ENCODE measurements around the gene TDRD3. TPM values are rescaled to one million over a fixed set of nuclear protein-coding genes. Genes with fewer than 3 reads are reported as not detected.

The TDRD3 gene
- total RNA-seq, 2 donors from 2014 or later: 20.0 to 22.7 TPM

DNA sequence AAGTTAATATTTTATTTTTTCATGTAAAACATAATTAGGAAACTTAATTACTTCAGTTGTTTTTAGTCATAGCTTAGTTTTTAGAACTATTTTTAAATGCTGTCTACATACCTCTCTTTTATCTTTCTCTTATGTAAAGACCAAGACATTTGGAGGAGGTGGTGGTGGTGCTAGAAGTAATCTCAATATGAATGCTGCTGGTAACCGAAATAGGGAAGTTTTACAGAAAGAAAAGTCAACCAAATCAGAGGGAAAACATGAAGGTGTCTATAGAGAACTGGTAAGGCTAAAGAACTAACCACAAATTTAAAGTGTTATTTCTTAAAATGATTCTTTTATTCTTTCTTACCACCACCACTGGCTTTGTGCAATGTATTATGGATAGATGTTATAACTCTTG is 97.3 kb downstream of the TDRD3 start:
- Histone ChIP-seq H3K4me3 (no peak overlapping the region), H3K27ac (no peak overlapping the region), H3K27me3 (no peaks in the 10 kb centered on the region), H3K9me3 (peaks cover 0 to 4% (median 0%) of the 10 kb centered on the region in 3 donors), H3K36me3 (replicated peaks in 1 of 2; ENCODE audit: insufficient read depth in 1 of 2, low read depth in 2 of 2) (peaks cover 0 to under 1% of the 10 kb centered on the region in 2 donors), H3K4me1 (no peaks in the 10 kb centered on the region)
- WGBS, 2 donors: 94 to 96% methylated on average over 1 of the region's 1 CpG
- TF ChIP-seq, protein P1, sequence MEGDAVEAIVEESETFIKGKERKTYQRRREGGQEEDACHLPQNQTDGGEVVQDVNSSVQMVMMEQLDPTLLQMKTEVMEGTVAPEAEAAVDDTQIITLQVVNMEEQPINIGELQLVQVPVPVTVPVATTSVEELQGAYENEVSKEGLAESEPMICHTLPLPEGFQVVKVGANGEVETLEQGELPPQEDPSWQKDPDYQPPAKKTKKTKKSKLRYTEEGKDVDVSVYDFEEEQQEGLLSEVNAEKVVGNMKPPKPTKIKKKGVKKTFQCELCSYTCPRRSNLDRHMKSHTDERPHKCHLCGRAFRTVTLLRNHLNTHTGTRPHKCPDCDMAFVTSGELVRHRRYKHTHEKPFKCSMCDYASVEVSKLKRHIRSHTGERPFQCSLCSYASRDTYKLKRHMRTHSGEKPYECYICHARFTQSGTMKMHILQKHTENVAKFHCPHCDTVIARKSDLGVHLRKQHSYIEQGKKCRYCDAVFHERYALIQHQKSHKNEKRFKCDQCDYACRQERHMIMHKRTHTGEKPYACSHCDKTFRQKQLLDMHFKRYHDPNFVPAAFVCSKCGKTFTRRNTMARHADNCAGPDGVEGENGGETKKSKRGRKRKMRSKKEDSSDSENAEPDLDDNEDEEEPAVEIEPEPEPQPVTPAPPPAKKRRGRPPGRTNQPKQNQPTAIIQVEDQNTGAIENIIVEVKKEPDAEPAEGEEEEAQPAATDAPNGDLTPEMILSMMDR (IDR thresholded peaks at IDR 0.05): no peak
- no peak for TF ChIP-seq POLR2A (IDR thresholded peaks at IDR 0.05)
- intact Hi-C loops (cut with DNase I): no loop called here
- DNase-seq (no peak), ATAC-seq (no peak)

GRCh38 chr13:60501236-60501635 is 104.2 kb downstream of the TDRD3 start:
- H3K9me3 ChIP-seq: peaks cover 0 to 24% (median 3%) of the 10 kb centered on the region in 3 donors
- no peak overlapping the region for H3K4me3 ChIP-seq
- no peak overlapping the region for H3K27ac ChIP-seq
- no peaks in the 10 kb centered on the region for H3K27me3 ChIP-seq
- DNase-seq (no peak), ATAC-seq (no peak)
- H3K4me1 ChIP-seq: no peaks in the 10 kb centered on the region
- intact Hi-C loops (cut with DNase I): no loop called here
- TF ChIP-seq POLR2A (IDR thresholded peaks at IDR 0.05): no peak
- TF ChIP-seq, protein P1 (IDR thresholded peaks at IDR 0.05): no peak
- H3K36me3 ChIP-seq (replicated peaks in 1 of 2; ENCODE audit: insufficient read depth in 1 of 2, low read depth in 2 of 2): peaks cover 0 to 6% of the 10 kb centered on the region in 2 donors
- WGBS, 2 donors: 96 to 100% methylated on average over 1 of the region's 1 CpG

DNA sequence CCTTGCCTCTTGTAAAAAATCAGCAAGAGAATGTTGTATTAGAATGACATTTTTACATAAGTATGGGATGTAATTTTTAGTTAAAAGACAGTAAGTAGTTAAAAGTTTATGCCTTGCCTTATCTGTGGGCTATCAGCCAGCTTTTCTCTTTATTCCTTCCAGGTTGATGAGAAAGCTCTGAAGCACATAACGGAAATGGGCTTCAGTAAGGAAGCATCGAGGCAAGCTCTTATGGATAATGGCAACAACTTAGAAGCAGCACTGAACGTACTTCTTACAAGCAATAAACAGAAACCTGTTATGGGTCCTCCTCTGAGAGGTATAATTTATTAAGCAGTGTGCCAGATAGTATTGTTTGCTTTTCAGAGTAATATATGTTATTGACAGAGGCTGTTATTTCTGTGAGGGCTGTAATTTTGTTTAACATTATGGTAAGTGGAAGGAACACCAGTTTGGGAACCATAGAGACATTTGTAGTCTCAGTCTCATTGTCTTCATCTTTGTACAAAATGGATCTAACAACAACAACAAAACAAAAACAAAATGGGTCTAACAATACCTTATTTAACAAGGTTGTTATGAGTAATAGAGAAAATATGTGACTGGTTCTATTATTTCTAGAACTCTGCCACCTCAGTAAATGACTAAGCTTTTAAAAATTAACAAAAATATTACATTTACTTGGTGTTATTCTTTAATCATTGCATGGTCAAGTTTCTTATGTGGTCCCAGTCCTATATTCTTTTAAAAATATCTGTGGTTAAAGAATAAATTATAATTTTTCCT is 112.8 kb downstream of the TDRD3 start:
- DNase-seq (no peak), ATAC-seq (no peak)
- Histone ChIP-seq H3K27me3 (no peaks in the 10 kb centered on the region), H3K36me3 (replicated peaks in 1 of 2; ENCODE audit: insufficient read depth in 1 of 2, low read depth in 2 of 2) (peaks cover 0 to 5% of the 10 kb centered on the region in 2 donors), H3K4me1 (no peaks in the 10 kb centered on the region), H3K9me3 (peaks cover 0 to under 1% (median 0%) of the 10 kb centered on the region in 3 donors), H3K27ac (no peak overlapping the region), H3K4me3 (no peak overlapping the region)
- intact Hi-C loops (cut with DNase I): no loop called here
- 63 to 75% methylated on average over 3 of the region's 3 CpGs for WGBS, 2 donors
- TF ChIP-seq, protein P1 (IDR thresholded peaks at IDR 0.05): no peak
- TF ChIP-seq POLR2A (IDR thresholded peaks at IDR 0.05): no peak

DNA sequence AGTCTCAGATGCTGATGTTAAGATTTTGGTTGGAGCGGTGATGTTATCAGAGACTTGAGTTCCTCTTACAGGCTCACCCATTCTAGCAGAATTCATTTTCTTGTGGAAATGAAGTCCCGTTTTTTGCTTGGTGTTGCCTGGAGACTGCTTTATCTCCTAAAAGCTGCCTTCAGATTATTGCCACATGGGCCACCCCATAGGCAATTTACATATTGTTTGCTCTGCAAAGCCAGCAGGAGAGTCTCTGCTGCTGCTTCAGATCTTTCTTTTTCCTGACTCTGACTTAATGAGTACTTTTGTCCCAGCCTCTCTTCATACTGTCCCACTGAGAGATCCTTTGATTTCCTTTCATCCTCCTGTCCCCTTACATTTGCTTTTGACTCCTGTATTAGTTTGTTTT is 114.6 kb downstream of the TDRD3 start:
- Histone ChIP-seq H3K36me3 (replicated peaks in 1 of 2; ENCODE audit: insufficient read depth in 1 of 2, low read depth in 2 of 2) (peaks cover 0 to 7% of the 10 kb centered on the region in 2 donors), H3K9me3 (no peaks in the 10 kb centered on the region), H3K4me1 (no peaks in the 10 kb centered on the region), H3K27ac (no peak overlapping the region), H3K27me3 (no peaks in the 10 kb centered on the region), H3K4me3 (no peak overlapping the region)
- WGBS, 2 donors: 95 to 97% methylated on average over 2 of the region's 2 CpGs
- intact Hi-C loops (cut with DNase I): no loop called here
- DNase-seq (no peak), ATAC-seq (no peak)
- TF ChIP-seq POLR2A (IDR thresholded peaks at IDR 0.05): no peak
- TF ChIP-seq, protein P1 (IDR thresholded peaks at IDR 0.05): no peak

- ATAC-seq (no peak), DNase-seq (no peak)
- H3K9me3 ChIP-seq: no peaks in the 10 kb centered on the region
- no peaks in the 10 kb centered on the region for H3K27me3 ChIP-seq
- H3K36me3 ChIP-seq (replicated peaks in 1 of 2; ENCODE audit: insufficient read depth in 1 of 2, low read depth in 2 of 2): peaks cover 0 to 8% of the 10 kb centered on the region in 2 donors
- WGBS, 2 donors: 92 to 100% methylated on average over 1 of the region's 1 CpG
- no peak for TF ChIP-seq POLR2A (IDR thresholded peaks at IDR 0.05)
- TF ChIP-seq, protein P1 (IDR thresholded peaks at IDR 0.05): no peak
- H3K27ac ChIP-seq: no peak overlapping the region
- H3K4me1 ChIP-seq: no peaks in the 10 kb centered on the region
- intact Hi-C loops (cut with DNase I): no loop called here
- no peak overlapping the region for H3K4me3 ChIP-seq
These were observed 117.9 kb downstream of the TDRD3 start for GRCh38 chr13:60514891-60515290.
